Measurements from ENCODE around the gene IFNA2.
A peak's percentile ranks its signal among the peaks of the same experiment; 100 is the strongest.
"Not testable (repeated sequence)": the region's sequence is repeated elsewhere in the genome, so short reads cannot be mapped to it uniquely, and the experiment has no call there.

IFNA2 gene

GRCh38 chr9:21385131-21385670 lies at the start of gene IFNA2:
Gene IFNA2 (minus strand): TSS chr9:21385398. CDS start chr9:21385329, 69 bp downstream.
- Mint-ChIP-seq H3K27ac (no peak within 1 kb of the TSS), H3K4me3 (no peak within 1 kb of the TSS), H3K27me3 (peaks cover 34% of the 10 kb centered on the region), H3K4me1 (peaks cover 11% of the 10 kb centered on the region), H3K36me3 (no peaks in the 10 kb centered on the region), H3K9me3 (no peaks in the 10 kb centered on the region)

DNA sequence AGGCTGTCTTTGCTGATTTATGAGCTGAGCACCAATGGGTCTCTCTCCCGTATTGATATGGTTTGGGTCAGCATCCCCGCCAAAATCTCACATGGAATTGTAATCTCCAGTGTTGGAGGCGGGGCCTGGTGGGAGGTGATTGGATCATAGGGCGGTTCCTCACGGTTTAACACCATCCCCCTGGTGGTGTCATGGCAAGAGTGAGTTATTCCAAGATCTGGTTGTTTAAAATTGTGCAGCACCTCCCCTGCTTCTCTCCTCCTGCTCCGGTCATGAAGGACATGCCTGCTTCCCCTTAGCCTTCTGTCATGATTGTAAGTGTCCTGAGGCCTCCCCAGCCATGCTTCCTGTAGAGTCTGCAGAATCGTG lies 49.8 kb upstream of the IFNA2 start:
- H3K9me3 Mint-ChIP-seq, H3K4me1 Mint-ChIP-seq, H3K36me3 Mint-ChIP-seq, H3K4me3 Mint-ChIP-seq: not testable (repeated sequence)
- Mint-ChIP-seq H3K27me3 (peaks cover 13% of the 10 kb centered on the region), H3K27ac (peak overlapping the region; percentile 2)

GRCh38 chr9:21434202-21435014 lies 49.2 kb upstream of the IFNA2 start:
- H3K4me1 Mint-ChIP-seq, result no peaks in the 10 kb centered on the region
- no peaks in the 10 kb centered on the region for H3K36me3 Mint-ChIP-seq
- no peak overlapping the region for H3K27ac Mint-ChIP-seq
- peaks cover 13% of the 10 kb centered on the region for H3K27me3 Mint-ChIP-seq
- no peak overlapping the region for H3K4me3 Mint-ChIP-seq
- no peaks in the 10 kb centered on the region for H3K9me3 Mint-ChIP-seq

DNA sequence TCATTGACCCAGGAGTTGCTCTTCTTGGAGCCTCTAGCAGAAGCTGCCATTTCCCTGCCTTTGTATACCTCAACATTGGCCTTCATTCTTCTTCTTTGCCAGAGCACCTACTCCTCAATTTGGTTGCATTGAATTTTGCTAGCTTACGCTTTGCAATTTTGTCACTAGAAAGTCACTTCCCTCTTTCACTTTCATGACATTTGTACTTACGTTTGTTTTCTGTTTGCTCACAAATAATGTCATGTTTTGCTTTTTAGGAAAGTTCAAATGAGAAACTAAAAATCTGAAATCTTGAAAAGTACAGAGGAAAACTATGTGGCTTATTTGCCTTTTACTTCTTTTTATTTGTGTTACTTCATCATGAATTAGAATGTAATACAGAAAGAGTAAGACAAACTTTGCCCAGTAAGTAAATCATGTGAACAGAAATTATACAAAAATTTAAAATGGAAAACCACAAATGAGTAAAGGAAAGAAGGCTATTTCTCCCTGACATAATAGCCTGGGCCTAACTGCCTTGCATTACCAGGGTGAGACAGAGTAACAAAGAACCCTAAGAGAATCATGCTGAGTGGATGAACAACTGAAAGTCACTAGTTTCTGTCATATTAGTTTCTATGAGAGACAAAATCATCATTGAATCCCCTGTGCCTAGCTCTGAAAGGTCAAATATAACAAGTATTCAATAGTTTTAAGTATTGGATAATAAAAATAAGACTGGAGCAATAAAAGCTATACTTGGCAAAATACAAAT lies 47.7 kb upstream of the IFNA2 start:
- Mint-ChIP-seq H3K4me1 (no peaks in the 10 kb centered on the region), H3K4me3 (no peak overlapping the region), H3K27me3 (peaks cover 13% of the 10 kb centered on the region), H3K9me3 (no peaks in the 10 kb centered on the region), H3K36me3 (no peaks in the 10 kb centered on the region), H3K27ac (no peak overlapping the region)

DNA sequence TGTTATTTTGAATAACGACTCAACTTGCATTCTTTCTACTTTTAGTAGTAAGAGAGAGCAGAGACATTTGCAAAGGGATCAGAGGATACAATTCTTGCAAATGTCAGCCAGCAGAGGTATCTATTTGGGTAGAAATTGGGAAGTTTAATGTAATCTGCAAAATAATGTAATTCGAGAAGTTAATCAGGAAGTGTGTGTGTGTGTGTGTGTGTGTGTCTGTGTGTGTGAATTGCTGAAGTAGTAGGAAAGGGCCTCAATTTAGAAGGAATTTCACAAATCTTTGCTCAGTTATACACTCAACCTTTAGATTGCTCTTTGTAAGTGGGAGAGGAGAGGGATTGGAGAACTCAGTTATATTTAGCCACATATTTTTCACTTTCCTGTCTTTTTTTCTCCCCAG lies 44.0 kb upstream of the IFNA2 start:
- H3K27me3 Mint-ChIP-seq, result peaks cover 14% of the 10 kb centered on the region
- H3K4me1 Mint-ChIP-seq, result no peaks in the 10 kb centered on the region
- H3K4me3 Mint-ChIP-seq, result no peak overlapping the region
- no peak overlapping the region for H3K27ac Mint-ChIP-seq
- H3K9me3 Mint-ChIP-seq, result no peaks in the 10 kb centered on the region
- H3K36me3 Mint-ChIP-seq, result no peaks in the 10 kb centered on the region

DNA sequence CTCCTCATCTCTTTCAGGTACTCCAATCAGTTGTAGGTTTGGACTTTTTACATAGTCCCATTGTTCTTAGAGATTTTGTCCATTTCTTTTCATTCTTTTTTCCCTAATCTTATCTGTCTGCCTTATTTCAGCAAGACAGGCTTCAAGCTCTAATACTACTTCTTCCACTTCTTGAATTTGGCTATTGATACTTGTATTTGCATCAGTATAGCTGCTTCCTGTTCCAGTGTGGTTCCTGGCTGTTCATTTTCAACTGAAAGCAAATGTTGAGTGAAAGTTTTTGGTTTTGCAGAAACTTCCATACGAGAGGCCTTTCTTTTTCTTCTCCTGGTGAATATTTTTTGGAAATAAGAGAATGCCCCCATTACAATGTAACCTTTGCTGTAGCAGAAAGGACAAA lies 43.0 kb upstream of the IFNA2 start:
- Mint-ChIP-seq H3K4me3 (no peak overlapping the region), H3K9me3 (no peaks in the 10 kb centered on the region), H3K4me1 (no peaks in the 10 kb centered on the region), H3K27me3 (peaks cover 11% of the 10 kb centered on the region), H3K36me3 (no peaks in the 10 kb centered on the region), H3K27ac (no peak overlapping the region)

- H3K27me3 Mint-ChIP-seq, result peaks cover 6% of the 10 kb centered on the region
- no peak overlapping the region for H3K27ac Mint-ChIP-seq
- no peaks in the 10 kb centered on the region for H3K36me3 Mint-ChIP-seq
- H3K4me1 Mint-ChIP-seq, result peaks cover 5% of the 10 kb centered on the region
- H3K4me3 Mint-ChIP-seq, result no peak overlapping the region
- H3K9me3 Mint-ChIP-seq, result no peaks in the 10 kb centered on the region
Observed at GRCh38 chr9:21415493-21416267, 30.5 kb upstream of the IFNA2 start.

GRCh38 chr9:21414220-21414940 lies 29.2 kb upstream of the IFNA2 start:
- Mint-ChIP-seq H3K9me3 (no peaks in the 10 kb centered on the region), H3K4me1 (peaks cover 5% of the 10 kb centered on the region), H3K27me3 (peaks cover 7% of the 10 kb centered on the region), H3K4me3 (no peak overlapping the region), H3K36me3 (no peaks in the 10 kb centered on the region), H3K27ac (no peak overlapping the region)

DNA sequence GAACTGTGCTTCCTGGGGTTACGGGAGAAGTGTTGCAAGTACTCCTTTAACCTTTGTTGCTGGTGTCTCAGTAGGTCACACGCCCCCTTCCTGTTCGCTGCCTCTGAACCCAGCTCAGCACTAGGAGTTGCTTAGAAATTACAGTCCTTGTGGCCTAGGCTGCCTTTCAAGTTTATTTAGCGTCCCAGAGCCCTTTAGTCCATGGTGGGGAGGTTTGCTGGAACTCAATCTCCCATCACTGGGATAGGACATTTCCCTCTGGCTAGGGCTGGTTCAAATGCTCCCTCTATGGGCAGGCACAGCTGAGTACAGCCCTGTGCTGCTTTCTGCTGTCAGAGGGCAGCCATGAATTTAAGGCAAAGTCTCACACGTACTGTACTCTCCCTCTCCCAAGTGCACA lies 28.4 kb upstream of the IFNA2 start:
- Mint-ChIP-seq H3K36me3 (no peaks in the 10 kb centered on the region), H3K27ac (no peak overlapping the region), H3K27me3 (peaks cover 8% of the 10 kb centered on the region), H3K9me3 (no peaks in the 10 kb centered on the region), H3K4me3 (no peak overlapping the region), H3K4me1 (peaks cover 5% of the 10 kb centered on the region)

DNA sequence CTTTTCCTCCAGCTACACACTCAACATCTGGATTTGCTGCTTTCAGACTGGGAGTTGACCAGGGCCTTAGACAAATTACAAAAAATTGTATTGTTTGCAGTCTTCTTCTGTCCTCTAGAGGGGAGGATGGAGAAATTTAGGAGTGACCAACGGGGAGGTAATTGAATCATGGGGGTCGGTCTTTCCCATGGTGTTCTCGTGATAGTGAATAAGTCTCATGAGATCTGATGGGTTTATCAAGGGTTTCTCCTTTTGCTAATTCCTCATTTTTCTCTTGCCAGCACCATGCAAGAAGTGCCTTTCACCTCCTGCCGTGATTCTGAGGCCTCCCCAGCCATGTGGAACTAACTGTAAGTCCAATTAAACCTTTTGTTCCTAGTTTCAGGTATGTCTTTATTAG lies 28.0 kb upstream of the IFNA2 start:
- peak overlapping the region; percentile 5 for H3K27ac Mint-ChIP-seq
- no peaks in the 10 kb centered on the region for H3K36me3 Mint-ChIP-seq
- no peak overlapping the region for H3K4me3 Mint-ChIP-seq
- H3K9me3 Mint-ChIP-seq, result no peaks in the 10 kb centered on the region
- peaks cover 8% of the 10 kb centered on the region for H3K27me3 Mint-ChIP-seq
- peaks cover 5% of the 10 kb centered on the region for H3K4me1 Mint-ChIP-seq

DNA sequence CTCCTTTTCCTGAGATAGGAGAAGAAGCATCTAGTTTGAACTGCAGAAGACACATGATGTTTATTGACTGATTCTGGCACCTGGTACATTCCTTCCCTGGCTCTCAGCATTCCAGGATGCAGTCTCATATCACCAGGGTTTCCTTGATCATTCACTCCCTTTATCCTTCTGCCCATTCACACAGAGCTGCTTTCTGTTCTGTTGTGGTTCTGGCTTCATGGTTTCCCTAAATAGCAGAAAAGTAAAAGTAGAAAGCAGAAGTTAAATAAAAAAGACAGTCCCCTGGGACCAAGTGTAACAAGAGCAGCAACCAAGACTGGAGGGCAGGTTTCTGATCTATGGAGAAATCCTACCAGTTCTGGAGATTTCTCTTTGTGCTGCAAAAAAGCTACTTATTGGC lies 26.9 kb upstream of the IFNA2 start:
- Mint-ChIP-seq H3K27ac (no peak overlapping the region), H3K4me1 (peaks cover 5% of the 10 kb centered on the region), H3K27me3 (peaks cover 11% of the 10 kb centered on the region), H3K9me3 (no peaks in the 10 kb centered on the region), H3K4me3 (no peak overlapping the region), H3K36me3 (no peaks in the 10 kb centered on the region)

- Mint-ChIP-seq H3K36me3 (no peaks in the 10 kb centered on the region), H3K4me1 (peaks cover 5% of the 10 kb centered on the region), H3K4me3 (no peak within 1 kb of the TSS), H3K9me3 (no peaks in the 10 kb centered on the region), H3K27me3 (peaks cover 13% of the 10 kb centered on the region), H3K27ac (no peak within 1 kb of the TSS)
Observed at GRCh38 chr9:21408817-21409216, 23.6 kb upstream of the IFNA2 start, which contains the start of gene IFNA8. Gene IFNA8 (plus strand): TSS chr9:21409117. CDS start chr9:21409177, 60 bp downstream.

DNA sequence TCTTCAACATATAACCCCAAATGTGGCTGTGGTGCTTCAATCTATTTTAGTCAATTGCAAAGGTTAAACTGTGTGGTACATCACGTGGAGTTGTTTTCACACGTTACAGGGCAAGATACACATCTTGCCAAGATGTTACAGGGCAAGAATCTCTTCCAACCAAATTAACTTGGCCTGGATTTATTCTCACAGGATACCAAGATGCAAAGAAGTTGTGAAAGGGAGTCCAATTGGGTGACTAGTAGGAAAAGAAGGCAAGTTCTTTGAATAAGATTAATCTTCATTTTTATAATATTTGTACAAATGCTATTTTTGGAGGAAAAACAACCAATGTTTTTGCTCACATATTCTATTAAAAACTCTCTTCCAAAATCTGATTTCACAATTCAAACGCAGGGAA lies 18.9 kb upstream of the IFNA2 start:
- Mint-ChIP-seq H3K27me3 (peaks cover 25% of the 10 kb centered on the region), H3K4me1 (peaks cover 11% of the 10 kb centered on the region), H3K36me3 (no peaks in the 10 kb centered on the region), H3K4me3 (no peak overlapping the region), H3K27ac (no peak overlapping the region), H3K9me3 (no peaks in the 10 kb centered on the region)

DNA sequence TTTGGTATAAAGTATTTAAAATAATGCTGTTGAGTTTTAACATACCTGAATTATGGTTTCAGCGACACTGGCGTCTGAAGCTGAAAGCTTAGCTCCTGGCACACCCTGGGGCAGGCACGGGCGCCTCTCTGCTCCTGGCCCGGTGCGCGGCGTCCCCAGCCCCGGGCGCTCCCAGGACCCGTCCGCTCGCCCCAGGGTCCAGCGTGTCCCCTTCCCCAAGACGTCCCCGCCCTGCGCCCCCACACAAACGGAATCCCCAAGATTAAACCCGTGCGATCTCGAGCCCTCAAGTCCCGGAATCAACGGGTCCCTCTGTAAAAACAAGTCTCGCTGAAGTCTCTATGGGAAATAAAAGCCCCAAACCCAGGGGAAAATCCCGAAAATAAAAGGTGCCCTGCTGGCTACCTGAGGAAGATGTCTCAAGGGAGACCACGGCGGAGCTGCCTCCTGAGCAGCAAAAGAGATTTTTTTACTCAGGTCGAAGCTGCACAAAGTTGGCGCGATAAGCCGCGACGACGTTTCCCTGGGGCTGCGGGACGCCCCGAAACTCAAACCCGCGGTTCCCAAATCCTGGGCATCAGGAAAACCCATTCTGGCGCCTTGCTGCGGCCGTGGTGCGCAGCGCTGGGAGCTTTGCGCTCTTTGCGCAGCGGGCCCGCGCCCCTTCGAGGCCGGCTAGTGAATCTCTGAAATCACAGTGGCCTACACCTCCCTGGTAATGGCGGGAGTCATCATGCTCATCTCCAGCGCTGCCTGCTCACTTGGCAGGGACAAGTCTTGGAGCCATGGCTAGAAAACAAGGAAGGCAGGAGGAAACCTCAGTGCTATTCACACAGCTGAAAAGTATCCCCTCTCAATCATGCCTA lies 17.4 kb upstream of the IFNA2 start:
- H3K27me3 Mint-ChIP-seq, result peaks cover 34% of the 10 kb centered on the region
- H3K4me1 Mint-ChIP-seq, result peaks cover 11% of the 10 kb centered on the region
- no peaks in the 10 kb centered on the region for H3K9me3 Mint-ChIP-seq
- H3K27ac Mint-ChIP-seq, result no peak overlapping the region
- H3K36me3 Mint-ChIP-seq, result no peaks in the 10 kb centered on the region
- H3K4me3 Mint-ChIP-seq, result peak overlapping the region; percentile 65
